OCI-LY1 (cell line): Measurements from ENCODE around the gene LINGO1.

Experiments used
- H2AFZ ChIP-seq: fragments of 200-600 bp; sonication (generic), shearing (Covaris generic); 2 replicates; pipeline ENCODE4 v1.6.0; 2014; ENCODE audit warnings: antibody characterized with exemption, mild to moderate bottlenecking, low read length
- H3F3A ChIP-seq: fragments of 200-600 bp; sonication (generic), shearing (Covaris generic); 2 replicates; pipeline ENCODE4 v1.6.0; 2014; ENCODE audit warnings: mild to moderate bottlenecking, antibody characterized with exemption, low read length, moderate library complexity; ENCODE audit not compliant: insufficient read depth
- H3K27ac ChIP-seq: fragments of 200-600 bp; sonication (generic); 2 replicates; pipeline ENCODE4 v1.5.1; 2014; ENCODE audit warnings: low read length, mixed run types, mild to moderate bottlenecking, low read depth; ENCODE audit not compliant: poor library complexity, severe bottlenecking
- H3K27me3 ChIP-seq: fragments of 200-600 bp; sonication (generic); 2 replicates; pipeline ENCODE4 v1.6.0; 2014; ENCODE audit warnings: antibody characterized with exemption, mild to moderate bottlenecking, low read length, moderate library complexity; ENCODE audit not compliant: insufficient read depth
- H3K36me3 ChIP-seq: fragments of 200-600 bp; sonication (generic); 2 replicates; pipeline ENCODE4 v1.6.1; 2014; ENCODE audit warnings: mild to moderate bottlenecking, antibody characterized with exemption, low read length, moderate library complexity, mixed read lengths; ENCODE audit not compliant: insufficient read depth
- H3K4me1 ChIP-seq: fragments of 200-600 bp; sonication (generic); 2 replicates; pipeline ENCODE4 v1.5.1; 2014; ENCODE audit warnings: mild to moderate bottlenecking, low read length, moderate library complexity; ENCODE audit not compliant: insufficient read depth, severe bottlenecking
- H3K4me2 ChIP-seq: fragments of 200-600 bp; sonication (generic), shearing (Covaris generic); 2 replicates; pipeline ENCODE4 v1.6.1; 2014; ENCODE audit warnings: low read length
- H3K4me3 ChIP-seq: fragments of 200-600 bp; sonication (generic); 2 replicates; pipeline ENCODE4 v1.5.1; 2014; ENCODE audit warnings: low read length, low read depth, mild to moderate bottlenecking, mixed read lengths; ENCODE audit not compliant: poor library complexity, severe bottlenecking
- H3K79me2 ChIP-seq: fragments of 200-600 bp; shearing (Covaris generic); 2 replicates; pipeline ENCODE4 v1.6.1; 2016; ENCODE audit warnings: mixed run types, low read length, mixed read lengths; ENCODE audit not compliant: insufficient read depth
- H3K9ac ChIP-seq: fragments of 200-600 bp; sonication (generic), shearing (Covaris generic); 2 replicates; pipeline ENCODE4 v1.6.1; 2014; ENCODE audit warnings: mild to moderate bottlenecking, low read length, mixed read lengths
- H3K9me2 ChIP-seq: fragments of 200-600 bp; sonication (generic), shearing (Covaris generic); 2 replicates; pipeline ENCODE4 v1.6.1; 2014; ENCODE audit warnings: low read depth, mild to moderate bottlenecking, low read length, mixed read lengths
- H3K9me3 ChIP-seq: fragments of 200-600 bp; shearing (Covaris generic); 2 replicates; pipeline ENCODE4 v1.6.1; 2014; ENCODE audit warnings: low read length, mixed read lengths
- H4K20me1 ChIP-seq: fragments of 200-600 bp; sonication (generic), shearing (Covaris generic); 2 replicates; pipeline ENCODE4 v1.6.0; 2016; ENCODE audit warnings: mild to moderate bottlenecking, low read length; ENCODE audit not compliant: insufficient read depth
- EZH2 ChIP-seq: fragments of 200-600 bp; sonication (generic), shearing (Covaris generic); IDR thresholded peaks from 2 replicates; pipeline ENCODE4 v1.8.0; 2017; ENCODE audit warnings: borderline replicate concordance, mixed run types, mild to moderate bottlenecking, antibody characterized with exemption, low read length, moderate library complexity, mixed read lengths
- TF ChIP-seq, protein P1 (sequence below): fragments of 200-600 bp; sonication (generic), shearing (Covaris generic); IDR thresholded peaks from 2 replicates; pipeline ENCODE4 v1.5.1; 2017; ENCODE audit warnings: mild to moderate bottlenecking, antibody characterized with exemption, low read length, moderate library complexity, mixed read lengths

Gene LINGO1

DNA sequence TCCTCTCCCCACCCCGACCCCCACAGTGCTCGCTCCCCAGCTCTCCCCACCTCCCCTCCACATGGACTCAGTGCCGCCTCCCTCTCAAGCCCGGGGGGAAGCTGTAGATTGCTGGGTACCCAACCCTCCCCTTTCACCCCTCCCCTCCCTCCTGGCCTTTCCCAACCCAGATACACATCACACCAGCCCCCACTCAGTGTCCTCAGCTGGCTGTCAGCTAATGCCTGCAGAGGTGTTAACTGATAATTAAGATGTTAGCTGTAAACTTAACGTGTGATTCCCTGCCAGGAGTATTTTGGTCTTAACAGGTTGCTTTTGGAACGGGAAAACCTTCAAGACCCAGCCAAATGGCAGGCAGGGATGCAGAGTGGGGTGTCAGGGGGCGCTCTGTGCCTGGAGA is 39.4 kb upstream of the LINGO1 start:
- no peaks in the 10 kb centered on the region for H3K9me2 ChIP-seq
- no peak overlapping the region for H3K4me3 ChIP-seq
- H3K4me1 ChIP-seq: no peaks in the 10 kb centered on the region
- no peaks in the 10 kb centered on the region for H3K36me3 ChIP-seq
- no peak overlapping the region for H2AFZ ChIP-seq
- no peak overlapping the region for H3K4me2 ChIP-seq
- H3F3A ChIP-seq: no peaks in the 10 kb centered on the region
- TF ChIP-seq EZH2: no peak
- TF ChIP-seq, protein P1, sequence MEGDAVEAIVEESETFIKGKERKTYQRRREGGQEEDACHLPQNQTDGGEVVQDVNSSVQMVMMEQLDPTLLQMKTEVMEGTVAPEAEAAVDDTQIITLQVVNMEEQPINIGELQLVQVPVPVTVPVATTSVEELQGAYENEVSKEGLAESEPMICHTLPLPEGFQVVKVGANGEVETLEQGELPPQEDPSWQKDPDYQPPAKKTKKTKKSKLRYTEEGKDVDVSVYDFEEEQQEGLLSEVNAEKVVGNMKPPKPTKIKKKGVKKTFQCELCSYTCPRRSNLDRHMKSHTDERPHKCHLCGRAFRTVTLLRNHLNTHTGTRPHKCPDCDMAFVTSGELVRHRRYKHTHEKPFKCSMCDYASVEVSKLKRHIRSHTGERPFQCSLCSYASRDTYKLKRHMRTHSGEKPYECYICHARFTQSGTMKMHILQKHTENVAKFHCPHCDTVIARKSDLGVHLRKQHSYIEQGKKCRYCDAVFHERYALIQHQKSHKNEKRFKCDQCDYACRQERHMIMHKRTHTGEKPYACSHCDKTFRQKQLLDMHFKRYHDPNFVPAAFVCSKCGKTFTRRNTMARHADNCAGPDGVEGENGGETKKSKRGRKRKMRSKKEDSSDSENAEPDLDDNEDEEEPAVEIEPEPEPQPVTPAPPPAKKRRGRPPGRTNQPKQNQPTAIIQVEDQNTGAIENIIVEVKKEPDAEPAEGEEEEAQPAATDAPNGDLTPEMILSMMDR: no peak
- H3K79me2 ChIP-seq: no peaks in the 10 kb centered on the region
- H3K9ac ChIP-seq: no peak overlapping the region
- H4K20me1 ChIP-seq: no peaks in the 10 kb centered on the region
- peaks cover 7% of the 10 kb centered on the region; the same call in 1 of the 2 replicates for H3K27me3 ChIP-seq
- H3K9me3 ChIP-seq: no peaks in the 10 kb centered on the region
- H3K27ac ChIP-seq: no peak overlapping the region

DNA sequence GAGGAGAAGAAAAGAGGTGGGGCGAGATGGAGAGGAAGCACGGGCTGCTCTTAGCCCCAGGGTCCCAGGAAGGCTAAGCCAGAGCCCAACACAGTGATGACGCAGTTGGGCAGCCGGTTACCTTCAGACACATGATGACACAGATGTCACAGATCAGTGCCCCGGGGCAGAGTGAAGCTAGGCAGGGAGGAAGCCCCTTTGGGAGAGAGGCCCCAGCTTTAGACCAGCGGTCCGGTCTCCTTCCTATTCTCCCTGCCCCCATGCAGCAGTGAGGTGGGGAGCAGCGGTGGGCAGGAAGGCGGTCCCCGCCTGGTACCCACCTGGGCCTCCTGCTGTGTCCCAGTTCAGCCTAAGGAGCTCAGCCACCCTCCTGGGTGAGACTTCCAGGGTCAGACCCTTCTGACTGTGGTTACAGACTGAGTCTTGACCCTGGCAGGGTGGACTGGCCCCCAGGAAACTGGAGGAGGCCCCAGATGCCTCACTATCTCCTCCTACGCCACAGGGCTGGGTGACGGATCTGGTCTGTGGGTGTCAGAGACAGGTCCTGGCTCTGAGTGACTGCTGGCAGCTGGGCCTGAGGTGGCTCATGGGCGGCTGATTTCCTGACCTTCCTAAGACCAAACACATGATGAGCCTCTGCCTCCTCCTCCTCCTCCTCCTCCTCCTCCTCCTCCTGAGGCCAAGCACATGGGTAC is 38.8 kb upstream of the LINGO1 start:
- H3K79me2 ChIP-seq: no peaks in the 10 kb centered on the region
- no peaks in the 10 kb centered on the region for H3K9me3 ChIP-seq
- no peak overlapping the region for H3K4me2 ChIP-seq
- TF ChIP-seq EZH2: no peak
- TF ChIP-seq, protein P1: no peak
- no peaks in the 10 kb centered on the region for H3K4me1 ChIP-seq
- no peak overlapping the region for H2AFZ ChIP-seq
- peaks cover 7% of the 10 kb centered on the region; the same call in 1 of the 2 replicates for H3K27me3 ChIP-seq
- H3K27ac ChIP-seq: no peak overlapping the region
- no peaks in the 10 kb centered on the region for H3F3A ChIP-seq
- no peak overlapping the region for H3K9ac ChIP-seq
- no peaks in the 10 kb centered on the region for H4K20me1 ChIP-seq
- no peaks in the 10 kb centered on the region for H3K36me3 ChIP-seq
- H3K9me2 ChIP-seq: no peaks in the 10 kb centered on the region
- H3K4me3 ChIP-seq: no peak overlapping the region

DNA sequence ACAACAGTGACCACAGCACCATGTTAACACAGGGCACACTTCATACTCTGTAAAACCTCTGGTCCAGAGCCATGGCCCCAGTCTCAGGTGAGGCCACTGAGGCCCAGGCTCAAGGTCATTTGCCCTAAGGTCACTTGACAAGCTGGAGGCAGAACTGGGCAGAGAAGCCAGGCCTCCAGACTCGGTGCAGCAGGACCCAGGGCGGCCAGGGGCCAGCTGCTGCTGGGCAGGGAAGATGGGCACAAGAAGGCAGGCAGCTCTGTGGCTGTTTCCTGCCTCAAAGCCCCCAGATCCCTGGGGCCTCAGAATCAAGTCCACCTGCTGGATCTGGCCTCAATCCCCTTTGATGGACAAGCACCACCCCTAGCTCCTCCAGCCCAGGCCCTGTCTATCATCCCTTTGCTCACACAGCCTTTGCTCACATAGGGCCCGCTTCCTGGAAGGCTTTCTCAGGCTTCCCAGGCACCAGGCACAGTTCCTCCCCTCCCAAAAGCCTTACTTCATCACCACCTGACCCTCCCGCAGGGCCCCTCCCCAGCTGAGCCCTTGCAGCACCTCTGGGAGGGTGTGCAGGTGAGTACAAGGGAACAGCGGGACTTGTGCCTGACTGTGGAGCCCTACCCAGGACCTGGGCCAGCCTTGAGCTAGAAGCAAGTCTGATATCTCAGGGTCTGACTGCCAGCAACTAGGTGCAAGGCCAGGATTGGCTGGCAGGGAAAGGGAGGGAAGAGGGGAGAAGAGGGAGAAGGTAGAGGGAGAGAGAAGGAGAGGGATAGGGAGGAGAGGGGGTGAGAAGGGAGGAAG is 38.0 kb upstream of the LINGO1 start:
- peaks cover 7% of the 10 kb centered on the region; the same call in 1 of the 2 replicates for H3K27me3 ChIP-seq
- no peaks in the 10 kb centered on the region for H3F3A ChIP-seq
- H2AFZ ChIP-seq: no peak overlapping the region
- no peak overlapping the region for H3K27ac ChIP-seq
- no peak overlapping the region for H3K4me3 ChIP-seq
- no peaks in the 10 kb centered on the region for H3K9me3 ChIP-seq
- no peak for TF ChIP-seq EZH2
- TF ChIP-seq, protein P1: no peak
- no peak overlapping the region for H3K9ac ChIP-seq
- no peaks in the 10 kb centered on the region for H3K4me1 ChIP-seq
- H4K20me1 ChIP-seq: no peaks in the 10 kb centered on the region
- no peaks in the 10 kb centered on the region for H3K36me3 ChIP-seq
- H3K4me2 ChIP-seq: no peak overlapping the region
- H3K79me2 ChIP-seq: no peaks in the 10 kb centered on the region
- no peaks in the 10 kb centered on the region for H3K9me2 ChIP-seq
